HG02798 (cell line): ENCODE measurements around the gene SVIL.
A peak's percentile ranks its signal among the peaks of the same experiment; 100 is the strongest.
"Not testable (repeated sequence)": the region's sequence is repeated elsewhere in the genome, so short reads cannot be mapped to it uniquely, and the experiment has no call there.

Experiments used
- ATAC-seq: cut with Tn5 transposase; IDR thresholded peaks from one replicate; pipeline ENCODE4 v1.9.1; 2021; ENCODE audit warnings: mild to moderate bottlenecking; ENCODE audit not compliant: unreplicated experiment, poor library complexity

Gene SVIL

DNA sequence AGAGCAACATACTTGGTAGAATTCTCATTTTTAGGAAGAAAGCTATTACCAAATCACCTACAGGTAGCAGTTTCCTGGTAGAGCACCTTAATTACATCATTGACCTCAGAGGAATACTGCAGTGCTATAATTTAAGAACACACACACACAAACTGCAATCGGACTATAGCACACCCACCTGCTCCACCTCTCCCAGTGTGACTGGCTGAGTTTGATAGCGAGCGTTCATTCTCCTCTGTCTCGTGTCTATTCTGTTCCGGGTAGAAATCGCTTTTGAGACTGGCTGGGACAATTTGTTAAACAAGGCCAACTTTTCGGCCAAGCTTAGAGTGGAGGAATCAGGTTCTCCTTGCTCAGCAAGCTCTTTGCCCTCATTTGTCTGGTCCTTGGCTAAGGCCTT, 110.5 kb downstream of the SVIL start:
- no peak for ATAC-seq

DNA sequence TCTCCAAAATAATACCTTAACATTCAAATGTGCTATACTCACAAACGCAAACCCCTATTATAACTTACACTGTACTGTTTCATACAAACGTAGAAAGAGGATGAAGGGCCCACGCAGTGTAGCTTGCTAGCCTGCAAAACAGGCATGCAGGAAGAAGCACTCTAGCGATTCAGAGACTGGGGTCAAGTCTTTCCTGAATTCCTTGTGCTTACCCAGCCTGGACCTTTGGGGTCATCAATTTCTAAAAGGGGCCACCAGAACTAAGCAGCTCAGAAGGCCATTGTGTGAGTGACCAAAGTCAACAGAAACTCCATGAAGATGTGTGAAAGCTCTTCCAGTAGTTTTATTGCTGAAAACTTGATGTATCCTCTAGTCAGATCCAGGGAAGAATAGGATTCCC, 111.9 kb downstream of the SVIL start:
- no peak for ATAC-seq

DNA sequence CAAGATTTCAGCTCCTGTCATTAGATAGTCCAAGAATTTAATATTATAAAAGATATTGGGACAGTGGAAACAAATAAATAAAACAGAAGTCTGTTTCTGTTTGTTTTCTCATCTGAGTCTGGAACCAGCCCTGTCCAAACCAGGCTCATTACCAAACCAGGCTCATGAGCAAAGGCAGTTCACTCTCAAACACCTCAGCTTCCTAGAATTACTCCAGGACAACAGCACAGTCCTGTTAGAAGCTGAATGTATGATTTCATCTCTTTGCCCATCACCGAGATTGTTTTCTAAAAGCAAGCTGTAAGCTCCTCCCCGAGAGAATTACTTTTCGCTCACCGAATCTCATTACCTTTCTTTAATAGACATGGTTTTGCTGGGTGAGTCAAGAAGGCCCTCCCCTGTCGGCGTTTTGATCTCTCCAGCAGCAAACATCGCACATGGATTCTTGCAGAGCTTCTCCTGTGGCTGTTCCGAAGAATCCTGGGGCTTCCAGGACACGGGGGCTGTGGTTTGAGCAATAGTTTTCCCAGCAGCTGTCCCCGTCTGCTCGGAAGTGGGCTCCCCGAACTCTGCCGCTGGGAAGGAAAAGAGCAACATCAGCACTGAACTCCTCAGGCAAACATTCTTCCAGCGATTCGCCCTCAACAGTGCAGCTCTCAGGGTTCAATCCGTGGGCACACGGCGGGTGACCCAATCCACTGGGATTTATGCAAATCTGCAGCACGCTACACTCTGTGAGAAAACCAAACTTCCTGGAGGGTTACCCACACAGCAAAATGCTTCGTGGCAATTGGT, 112.5 kb downstream of the SVIL start:
- ATAC-seq, result no peak

DNA sequence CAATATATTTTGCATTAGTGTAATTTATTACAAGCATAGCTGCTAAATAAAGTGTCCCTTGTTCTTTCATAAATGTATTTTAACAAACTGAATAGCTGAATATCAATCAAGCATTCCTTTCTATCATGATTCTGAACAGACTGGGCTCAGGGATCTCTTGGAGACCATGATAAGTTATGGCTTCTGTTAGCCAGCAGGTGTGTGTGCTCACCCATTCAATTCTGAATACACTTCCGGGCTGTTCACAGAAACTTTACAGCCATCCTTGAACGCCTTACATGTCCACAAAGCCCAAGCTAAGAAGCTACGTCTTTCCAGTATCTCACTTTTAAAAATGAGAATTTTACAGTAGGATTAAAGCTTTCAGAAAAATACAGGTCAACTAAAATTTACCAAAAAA, 115.1 kb downstream of the SVIL start:
- no peak for ATAC-seq

DNA sequence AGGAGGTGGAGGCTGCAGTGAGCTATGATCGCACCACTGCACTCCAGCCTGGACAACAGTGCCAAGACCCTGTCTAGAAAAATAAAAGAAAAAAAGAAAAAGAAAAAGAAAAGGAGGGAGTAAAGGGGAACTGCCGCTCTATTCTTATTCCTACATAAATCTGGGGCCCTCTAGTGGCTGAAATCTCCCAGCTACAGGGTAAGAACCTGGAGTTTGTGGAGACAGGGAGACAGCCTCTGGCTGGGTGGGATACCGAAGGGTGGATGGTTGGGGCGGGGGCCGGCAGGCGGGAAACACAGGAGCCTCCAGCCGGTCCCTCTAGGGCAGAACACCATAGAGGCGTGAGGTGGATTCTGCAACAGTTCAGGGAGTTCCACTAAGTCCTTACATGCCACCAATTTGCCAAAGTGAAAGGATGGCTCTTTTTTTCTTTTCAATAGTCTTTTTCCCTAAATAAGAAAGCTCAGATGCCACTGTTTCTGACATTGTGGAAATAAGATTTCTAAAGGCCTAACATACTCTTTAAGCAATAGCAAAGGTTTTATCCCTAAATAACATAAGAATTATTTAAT, 117.3 kb downstream of the SVIL start:
- ATAC-seq, result no peak

DNA sequence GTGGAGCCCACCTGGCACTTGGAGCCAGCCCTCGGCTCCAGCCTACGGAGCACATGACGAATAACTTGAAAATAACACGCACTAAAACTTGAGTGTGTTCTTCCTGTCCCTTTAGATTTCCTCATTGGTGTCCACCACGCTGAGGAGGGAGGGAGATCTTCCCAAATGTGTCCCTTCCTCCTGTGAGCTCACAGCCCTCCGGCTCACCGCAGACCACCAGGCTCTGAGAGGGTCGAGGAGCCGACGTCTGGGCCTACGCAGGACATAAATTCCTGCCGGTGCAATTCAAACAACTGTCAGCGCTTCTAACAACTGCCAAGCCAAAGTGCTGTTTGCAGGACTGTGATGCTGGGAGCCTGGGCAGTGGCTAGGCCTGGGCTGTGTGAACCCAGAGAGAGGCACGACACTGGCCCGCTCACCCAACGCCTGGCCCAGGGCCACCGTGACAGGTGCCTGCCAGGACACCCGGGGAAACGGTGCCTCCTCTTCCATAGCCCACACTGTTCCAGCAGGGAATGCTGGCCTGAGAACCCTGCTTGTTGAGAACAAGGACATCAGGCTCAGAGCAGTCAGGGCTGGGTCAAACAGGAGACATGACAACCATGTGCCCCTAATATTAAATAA, 118.3 kb downstream of the SVIL start:
- ATAC-seq, result not testable (repeated sequence)

DNA sequence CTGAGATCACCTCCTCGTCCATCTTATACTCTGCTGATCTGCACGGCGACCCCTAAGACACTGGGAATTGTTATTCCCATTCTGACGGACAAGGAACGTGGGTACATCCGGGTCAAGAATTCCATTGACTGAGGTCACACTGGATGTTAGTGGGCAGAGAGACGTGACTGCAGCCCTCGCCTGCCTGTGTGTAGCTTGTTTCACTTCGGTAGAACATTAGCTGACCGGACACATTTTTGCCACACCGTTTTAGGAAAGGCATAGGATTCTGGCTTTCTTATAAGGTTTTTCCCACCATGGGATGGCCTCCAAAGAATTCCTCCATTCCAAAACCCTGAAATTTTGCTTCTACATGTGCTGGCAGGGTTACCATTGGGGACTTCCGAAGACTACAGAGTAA, 118.9 kb downstream of the SVIL start:
- not testable (repeated sequence) for ATAC-seq

DNA sequence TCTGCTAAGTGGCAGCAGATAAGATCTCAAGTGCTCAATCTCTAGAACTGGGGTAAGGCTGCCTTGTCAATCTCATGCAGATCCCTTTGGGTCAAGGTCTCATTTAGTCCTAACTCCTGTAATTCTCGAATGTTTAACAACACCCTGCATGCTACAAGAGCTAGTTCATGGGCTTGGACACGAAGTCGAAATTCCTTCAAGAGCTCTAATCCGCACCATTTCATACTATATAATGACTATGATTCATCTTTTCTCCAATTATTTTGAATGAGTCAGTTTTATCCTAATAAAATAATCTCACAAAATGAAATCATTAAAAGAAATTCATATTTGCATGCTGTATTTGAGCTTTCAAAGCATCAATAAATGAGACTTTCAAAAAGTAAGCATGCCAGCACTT, 119.7 kb downstream of the SVIL start:
- not testable (repeated sequence) for ATAC-seq

DNA sequence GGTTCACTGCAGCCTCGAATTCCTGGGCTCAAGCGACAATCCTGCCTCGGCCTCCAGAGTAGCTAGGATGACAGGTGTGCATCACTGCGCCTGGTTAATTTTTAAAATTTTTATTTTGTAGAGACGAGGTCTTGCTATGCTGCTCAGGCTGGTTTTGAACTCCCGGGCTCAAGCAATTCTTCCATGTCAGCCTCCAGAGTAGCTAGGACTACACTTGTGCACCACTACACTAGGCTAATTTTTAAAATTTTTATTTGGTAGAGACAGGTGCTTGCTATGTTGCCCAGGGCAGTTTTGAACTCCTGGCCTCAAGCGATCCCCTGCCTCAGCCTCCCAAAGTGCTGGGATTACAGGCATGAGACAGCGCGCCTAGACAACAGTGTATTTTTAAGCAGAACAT, 120.5 kb downstream of the SVIL start:
- no peak for ATAC-seq

DNA sequence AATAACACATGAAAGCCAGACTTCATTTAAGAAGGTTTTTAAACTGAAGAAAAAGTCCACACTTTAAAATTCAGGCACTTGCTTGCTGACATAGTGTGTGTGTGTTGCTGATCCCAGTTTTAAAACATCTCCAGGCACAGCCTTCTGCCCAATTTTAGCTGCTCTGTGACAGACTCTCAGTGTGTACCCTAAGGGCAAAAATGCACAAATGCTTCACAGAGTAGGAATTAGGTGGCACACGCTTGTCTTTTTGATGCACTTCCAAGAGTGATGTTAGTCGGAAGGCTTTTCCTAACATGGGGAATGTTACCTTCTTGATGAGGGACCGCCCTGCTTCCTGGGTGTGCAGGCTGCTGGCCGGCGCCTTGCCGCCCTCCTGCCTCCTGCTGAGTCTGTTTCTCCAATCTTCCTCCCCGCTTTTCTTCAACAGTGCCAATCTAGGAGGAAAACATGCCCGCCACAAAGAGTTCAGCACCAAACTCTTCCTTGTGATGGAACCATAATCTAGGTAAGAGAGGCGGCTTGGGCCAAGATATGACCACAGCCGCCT, 122.3 kb downstream of the SVIL start:
- no peak for ATAC-seq

DNA sequence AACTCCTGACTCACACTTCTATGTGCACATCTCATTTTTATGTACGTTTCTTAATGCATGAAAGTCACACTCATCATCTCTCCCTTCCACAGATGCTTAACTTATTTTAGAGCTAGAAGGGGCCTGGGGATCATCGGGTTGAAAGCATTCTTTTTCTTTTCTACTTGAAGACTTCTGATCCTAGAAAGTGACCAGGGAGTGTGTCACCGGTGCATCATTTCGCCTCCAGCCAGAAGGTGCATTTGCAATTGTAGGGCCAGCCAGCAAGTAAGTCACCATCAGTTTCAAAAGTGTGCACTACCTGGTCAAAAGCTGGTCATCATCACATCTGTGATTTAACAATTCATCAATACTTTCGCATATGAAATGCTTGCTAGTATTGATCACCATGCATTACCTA, 123.0 kb downstream of the SVIL start:
- not testable (repeated sequence) for ATAC-seq

DNA sequence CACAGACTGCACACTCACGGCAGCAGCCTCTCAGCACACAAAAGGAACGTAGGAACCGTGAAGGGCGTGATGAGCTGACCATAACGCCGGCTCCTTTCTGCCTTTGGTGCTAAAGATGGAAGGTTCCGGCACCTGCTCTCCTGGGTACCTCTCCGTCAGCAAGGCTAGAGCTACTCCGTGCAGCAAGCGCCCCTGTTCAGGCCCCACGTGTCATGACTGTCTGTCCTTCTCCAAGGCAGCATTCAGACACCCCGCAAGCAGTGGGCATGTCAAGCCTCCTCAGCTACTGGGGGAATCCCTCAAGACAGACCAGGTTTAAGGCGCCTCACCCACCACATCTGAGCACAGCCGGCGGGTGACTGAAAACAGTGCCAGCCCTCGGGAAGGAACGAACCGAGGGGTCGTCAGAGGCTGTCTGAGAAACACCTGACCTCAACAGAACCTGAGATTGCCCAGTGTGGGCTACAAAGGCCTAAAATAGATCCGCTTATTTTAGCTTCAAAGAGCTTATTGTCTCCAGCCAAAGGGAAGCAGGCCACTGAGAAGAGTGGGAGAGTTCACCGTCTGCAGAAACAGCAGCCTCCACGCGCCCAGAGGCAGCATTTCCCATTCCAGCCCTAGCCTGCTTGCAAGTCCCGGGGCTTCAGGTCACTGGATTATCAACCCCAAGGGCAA, 124.2 kb downstream of the SVIL start:
- not testable (repeated sequence) for ATAC-seq

DNA sequence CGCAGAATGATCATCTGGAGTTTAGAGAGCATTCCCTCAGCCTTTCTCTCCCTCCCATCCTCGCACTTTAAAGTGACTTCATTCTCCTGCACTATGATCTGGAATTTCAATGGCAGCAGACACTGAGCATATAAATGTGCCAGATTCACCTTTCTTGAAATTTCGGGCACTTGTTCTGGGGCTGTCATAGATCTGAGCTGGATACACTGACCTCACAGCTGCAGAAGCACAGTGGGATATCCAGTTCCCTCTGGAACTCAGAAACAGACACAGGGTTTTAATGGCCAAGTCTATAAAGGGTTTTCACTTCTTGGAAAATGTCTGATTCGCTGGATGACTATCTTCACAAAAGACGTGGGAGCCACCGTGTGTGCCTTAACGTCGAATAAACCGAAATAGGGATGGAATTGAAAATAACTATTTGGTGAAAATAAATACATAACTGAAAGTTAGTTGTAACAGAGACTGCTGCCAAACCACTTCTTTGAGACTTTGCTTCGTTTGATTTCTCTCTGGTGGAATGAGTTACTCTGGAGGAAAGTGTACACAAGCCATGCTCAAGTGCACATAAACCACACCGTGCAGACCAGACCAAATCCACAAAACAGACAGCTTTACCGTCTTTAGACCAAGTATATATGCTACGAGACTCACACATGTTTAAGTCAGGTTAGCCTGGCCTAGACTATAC, 126.1 kb downstream of the SVIL start:
- no peak for ATAC-seq

DNA sequence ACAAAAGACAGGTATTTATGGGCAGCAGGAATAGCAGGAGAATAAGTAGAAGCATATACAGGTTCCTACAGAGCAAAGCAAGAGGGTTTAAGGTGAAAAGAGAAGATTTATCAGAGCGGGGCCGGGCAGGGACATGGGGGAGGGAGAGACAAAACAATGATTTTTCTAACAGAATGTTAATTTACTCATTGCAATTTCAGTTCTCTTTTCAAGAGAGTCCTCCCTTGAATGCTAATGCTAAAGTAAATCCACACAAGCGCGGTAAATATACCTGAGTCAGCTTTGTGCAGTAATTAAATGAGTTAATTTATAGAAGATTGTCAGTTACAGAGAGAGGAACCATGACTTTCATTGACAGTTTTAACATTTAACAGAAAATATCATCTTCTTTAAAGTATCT, 127.0 kb downstream of the SVIL start:
- ATAC-seq, result not testable (repeated sequence)

DNA sequence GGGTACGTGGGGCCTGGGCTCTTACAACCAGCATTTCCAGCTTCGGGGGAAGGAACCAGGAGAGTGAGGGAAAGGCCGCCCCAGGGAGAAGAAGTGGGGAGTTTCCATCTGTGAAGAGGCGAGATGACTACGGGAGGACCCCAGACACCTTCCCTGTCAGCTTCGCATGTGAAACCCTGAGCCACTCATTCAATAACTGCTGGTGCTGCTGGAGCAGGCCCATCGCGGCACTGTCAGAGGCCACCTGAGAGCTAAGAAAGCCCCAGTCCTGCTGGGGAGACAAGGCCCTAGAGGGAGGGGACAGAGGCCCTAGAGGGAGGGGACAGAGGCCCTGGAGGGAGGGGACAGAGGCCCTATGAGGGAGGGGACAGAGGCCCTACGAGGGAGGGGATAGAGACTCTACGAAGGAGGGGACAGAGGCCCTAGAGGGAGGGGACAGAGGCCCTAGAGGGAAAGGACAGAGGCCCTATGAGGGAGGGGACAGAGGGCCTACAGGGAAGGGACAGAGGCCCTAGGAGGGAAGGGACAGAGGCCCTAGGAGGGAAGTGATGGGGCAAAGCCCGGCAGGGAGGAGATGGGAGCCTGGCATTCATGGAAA, 128.3 kb downstream of the SVIL start:
- not testable (repeated sequence) for ATAC-seq

DNA sequence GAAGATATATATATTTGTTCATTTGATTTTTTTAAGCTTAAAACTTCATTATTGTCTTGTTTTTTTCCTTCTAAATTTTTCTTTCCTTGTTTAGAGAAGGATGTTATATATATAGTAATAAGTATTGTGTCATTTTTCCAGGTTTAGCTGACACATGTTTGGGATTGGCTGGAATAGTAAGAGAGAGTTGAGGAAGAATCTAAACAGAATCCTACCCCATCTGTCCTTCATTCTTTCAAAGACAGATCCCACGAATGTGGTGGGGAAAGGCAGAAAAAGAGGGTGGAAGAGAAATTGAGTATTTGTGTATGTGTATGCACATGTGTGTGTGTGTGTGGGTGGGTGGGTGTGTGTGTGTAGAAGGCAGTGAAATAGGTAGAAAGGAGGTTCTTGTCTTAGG, 132.4 kb downstream of the SVIL start:
- ATAC-seq, result no peak

DNA sequence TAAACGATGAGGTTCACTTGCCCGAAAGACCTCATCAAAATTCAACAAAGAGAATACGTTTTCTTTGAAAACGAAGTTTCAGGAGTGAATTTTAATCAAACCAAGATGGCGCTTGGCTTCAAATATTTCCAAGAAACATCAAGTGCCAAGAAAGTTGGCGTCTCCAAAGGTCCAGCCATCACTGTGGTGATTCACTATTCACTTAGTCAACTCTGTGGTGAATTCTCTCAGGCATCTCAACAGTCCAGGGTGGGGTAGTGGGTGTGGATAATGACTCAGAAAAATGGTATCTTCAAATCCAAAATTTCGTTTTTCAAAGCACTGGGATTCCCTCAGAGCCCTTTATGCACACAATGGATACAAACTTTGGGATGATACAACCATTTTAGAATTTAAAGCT, 133.1 kb downstream of the SVIL start:
- ATAC-seq, result no peak

DNA sequence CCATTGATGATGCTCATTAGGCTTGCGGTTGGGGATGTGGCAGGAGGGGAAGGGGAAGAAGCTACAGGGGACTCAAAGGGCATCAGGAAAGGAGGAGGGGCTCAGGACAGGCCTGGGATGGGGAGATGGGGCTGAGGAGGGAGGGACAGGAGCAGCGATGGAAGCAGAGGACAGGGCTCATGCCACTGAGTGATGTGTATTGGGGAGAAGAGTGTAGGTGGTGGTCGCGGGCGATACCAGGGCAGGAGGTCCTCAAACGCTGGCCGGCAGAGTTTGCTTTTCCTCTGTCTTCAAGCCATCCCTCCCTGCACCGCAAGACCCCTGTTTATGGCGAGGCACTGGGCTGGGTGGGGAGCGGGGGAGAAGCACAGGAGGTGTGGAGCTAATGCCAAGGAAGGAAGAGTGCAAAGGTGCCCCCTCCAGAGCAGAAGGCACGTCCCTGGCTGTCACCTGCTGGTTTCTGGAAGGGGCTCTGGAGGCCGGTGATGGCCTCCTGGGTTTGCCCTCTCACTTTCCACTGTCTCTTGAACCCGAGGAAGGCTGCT, 134.7 kb downstream of the SVIL start:
- ATAC-seq, result no peak

DNA sequence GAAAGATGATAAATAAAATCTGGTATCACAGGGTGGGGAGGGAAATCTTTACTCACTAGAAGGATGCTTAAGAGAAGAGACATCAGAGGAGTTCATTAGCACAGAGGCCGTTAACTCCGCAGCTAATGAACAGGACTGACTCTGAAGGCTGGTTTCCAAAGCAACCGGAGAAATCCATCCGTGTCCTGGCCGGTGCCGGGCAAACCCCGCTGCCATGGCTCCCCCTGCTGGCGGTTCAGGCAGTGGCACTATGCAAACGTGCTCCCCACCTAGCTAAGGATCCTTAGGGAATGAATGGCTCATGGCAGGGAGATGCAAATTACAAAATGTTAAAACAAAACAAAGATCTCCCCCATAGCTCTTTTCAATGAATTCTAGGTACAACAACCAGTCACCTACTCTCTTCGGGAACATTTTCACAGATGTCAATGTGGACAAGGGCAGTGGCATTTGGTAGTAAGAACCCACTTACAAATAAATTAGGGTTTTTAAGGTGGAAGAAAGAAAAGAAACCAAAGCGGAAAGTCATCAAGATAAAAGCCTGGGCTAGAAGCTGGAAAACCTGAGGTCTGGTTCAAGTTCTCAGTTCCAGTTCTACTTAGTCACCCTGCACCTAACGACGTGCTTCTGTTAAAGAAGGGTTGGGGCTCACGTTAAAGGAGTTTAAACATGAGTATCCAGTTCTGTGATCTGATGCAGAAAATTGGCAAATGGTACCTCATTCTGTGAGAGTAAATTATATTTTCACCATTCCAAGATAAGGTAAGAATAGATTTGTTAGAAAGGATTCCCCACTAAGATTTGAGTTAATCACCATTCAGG, 138.2 kb downstream of the SVIL start:
- peak; percentile 73 for ATAC-seq
